ENCODE measurements around the gene TRIM3. TPM values are rescaled to one million over a fixed set of nuclear protein-coding genes. Genes with fewer than 3 reads are reported as not detected.

The TRIM3 gene
- total RNA-seq, 1 donor from 2014 or later: 13.7 TPM

DNA sequence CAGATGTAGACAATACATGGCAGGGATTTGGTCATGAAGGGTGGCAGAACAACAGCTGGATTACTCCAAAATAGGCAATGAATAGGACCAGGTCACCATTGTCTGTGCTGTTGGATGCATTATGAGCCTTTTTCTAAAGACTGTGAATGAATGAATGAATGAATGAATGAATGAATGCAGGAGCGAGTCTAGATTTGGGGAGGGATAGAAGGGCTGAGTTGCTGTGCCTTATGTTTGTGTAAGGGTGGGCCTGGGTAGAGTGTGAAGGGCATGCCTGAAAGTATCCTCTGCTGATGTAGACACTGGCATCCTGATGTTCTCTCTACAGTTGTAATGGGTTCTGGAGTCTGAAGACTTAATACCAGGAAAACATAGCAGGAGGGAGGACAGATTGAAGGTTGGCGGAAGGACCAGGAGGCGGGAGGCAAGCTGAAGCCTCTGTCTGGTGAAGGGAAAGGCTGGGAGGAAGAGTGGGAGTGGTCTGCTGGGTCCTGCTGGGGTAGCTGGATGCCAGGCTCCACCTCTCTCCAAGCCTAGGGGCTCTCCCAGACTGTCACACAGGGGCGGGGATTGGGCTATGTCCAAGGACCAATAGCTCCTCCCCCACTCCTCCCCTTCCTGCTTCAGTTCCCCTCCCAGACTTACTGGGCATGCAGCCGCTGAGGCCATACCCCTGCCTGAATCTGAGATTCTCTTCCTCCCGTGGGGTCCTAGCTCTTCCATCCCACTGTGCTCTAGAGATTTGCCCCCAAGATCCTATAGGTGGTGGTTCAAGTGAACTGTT, 4.8 kb downstream of the TRIM3 start:
- DNase-seq (ENCODE audit: low read depth): peak; percentile 53
- peaks cover 1% of the 10 kb centered on the region for H3K36me3 ChIP-seq (ENCODE audit: control insufficient read depth, insufficient read depth, low read length)

DNA sequence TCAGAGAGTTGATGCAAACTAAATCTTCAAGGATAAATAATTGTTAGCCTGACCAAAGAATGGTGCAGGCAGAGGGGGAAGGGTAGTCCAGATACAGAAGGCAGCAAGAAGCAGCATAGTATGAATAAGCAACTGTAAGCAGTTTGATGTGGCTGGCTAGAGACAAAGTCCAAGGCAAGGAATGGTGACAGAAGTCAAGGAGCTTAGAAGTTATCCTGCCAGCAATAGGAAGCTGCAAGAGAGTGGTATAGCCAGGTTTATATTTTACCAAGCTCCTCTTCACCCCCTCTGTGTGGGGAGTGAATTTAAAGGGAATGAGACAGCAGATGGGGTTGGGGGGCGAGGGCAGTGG, 14.7 kb downstream of the TRIM3 start:
- Histone ChIP-seq H3K4me3 (ENCODE audit: low read depth, low read length) (no peak overlapping the region), H3K36me3 (ENCODE audit: control insufficient read depth, insufficient read depth, low read length) (no peaks in the 10 kb centered on the region), H3K27me3 (ENCODE audit: control insufficient read depth, insufficient read depth, low read length) (no peaks in the 10 kb centered on the region)
- TF ChIP-seq, protein P1, sequence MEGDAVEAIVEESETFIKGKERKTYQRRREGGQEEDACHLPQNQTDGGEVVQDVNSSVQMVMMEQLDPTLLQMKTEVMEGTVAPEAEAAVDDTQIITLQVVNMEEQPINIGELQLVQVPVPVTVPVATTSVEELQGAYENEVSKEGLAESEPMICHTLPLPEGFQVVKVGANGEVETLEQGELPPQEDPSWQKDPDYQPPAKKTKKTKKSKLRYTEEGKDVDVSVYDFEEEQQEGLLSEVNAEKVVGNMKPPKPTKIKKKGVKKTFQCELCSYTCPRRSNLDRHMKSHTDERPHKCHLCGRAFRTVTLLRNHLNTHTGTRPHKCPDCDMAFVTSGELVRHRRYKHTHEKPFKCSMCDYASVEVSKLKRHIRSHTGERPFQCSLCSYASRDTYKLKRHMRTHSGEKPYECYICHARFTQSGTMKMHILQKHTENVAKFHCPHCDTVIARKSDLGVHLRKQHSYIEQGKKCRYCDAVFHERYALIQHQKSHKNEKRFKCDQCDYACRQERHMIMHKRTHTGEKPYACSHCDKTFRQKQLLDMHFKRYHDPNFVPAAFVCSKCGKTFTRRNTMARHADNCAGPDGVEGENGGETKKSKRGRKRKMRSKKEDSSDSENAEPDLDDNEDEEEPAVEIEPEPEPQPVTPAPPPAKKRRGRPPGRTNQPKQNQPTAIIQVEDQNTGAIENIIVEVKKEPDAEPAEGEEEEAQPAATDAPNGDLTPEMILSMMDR (IDR thresholded peaks at IDR 0.05; ENCODE audit: insufficient read depth, low read length, poor library complexity, severe bottlenecking): no peak
- DNase-seq (ENCODE audit: low read depth): no peak

More for the DNA sequence above, 4.8 kb downstream of the TRIM3 start:
- H3K4me3 ChIP-seq (ENCODE audit: low read depth, low read length): no peak overlapping the region
- no peaks in the 10 kb centered on the region for H3K27me3 ChIP-seq (ENCODE audit: control insufficient read depth, insufficient read depth, low read length)
- TF ChIP-seq, protein P1 (IDR thresholded peaks at IDR 0.05; ENCODE audit: insufficient read depth, low read length, poor library complexity, severe bottlenecking): no peak

DNA sequence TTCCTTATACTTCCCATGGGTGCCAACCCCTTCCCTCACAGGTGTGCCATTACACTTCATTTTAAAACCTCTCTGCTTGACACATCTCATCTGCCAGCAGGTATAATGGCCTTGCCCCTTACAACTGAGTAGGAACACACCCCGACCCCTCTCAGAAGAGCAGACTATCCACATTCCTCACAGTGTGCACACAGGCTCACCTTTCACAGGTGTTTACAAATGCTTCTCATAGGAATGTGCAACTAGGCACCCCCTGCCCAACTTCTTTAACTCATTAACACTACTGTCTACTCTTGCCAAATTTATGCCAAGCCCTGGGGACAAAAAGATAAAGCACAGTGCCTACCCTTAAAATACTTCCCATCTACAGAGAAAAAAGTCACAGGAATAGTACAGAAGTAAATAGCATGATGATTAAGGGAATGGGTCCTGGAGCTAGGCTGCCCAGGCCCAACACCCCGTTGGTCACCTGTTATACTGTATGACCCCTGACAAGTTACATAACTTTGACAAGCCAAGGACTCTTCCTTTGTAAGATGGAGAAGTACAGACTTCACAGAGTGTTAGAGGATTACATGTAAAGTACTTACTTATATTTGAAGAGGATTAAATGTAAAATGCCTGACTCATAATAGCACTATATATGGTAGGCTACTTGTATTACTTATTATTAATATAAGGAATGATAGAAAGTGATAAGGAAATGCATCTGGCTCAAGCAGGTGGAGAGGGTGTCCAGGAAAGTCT, 15.2 kb downstream of the TRIM3 start:
- Histone ChIP-seq H3K27me3 (ENCODE audit: control insufficient read depth, insufficient read depth, low read length) (no peaks in the 10 kb centered on the region), H3K36me3 (ENCODE audit: control insufficient read depth, insufficient read depth, low read length) (no peaks in the 10 kb centered on the region), H3K4me3 (ENCODE audit: low read depth, low read length) (no peak overlapping the region)
- TF ChIP-seq, protein P1 (IDR thresholded peaks at IDR 0.05; ENCODE audit: insufficient read depth, low read length, poor library complexity, severe bottlenecking): no peak
- DNase-seq (ENCODE audit: low read depth): no peak

DNA sequence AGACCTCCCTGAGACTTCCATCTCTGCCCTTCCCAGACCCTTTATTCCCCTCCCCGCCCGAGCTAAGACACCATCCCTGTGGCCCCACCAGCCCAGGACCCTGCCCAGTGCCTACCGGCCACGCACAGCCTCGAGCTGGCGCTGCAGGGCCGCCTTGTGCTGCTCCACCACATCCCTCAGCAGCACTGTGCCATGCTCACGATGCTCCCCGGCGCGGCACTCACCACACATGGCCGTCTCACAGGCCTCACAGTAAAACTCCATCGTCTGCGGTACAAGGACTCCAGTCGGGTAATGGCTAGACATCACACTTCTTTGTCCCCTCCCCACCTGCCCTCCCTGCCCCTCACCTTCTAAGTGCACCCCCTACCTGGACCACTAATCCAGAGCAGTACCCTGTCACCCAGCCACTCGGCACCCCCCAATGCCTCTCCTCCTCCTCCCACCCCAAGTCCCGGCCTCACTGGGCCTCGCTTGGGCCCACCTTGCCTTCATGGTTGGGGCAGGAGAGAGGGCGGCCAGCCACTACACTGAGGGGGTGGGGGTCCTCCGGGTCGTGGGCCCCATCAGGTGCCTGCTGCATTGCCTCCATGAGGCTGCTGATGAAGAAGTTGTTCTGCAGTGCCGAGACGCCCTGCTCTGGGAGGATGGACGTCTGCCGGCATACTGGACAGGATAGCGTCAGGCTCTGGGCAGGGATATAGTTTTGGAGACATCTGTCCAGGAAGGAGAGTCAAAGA, 16.0 kb downstream of the TRIM3 start:
- Histone ChIP-seq H3K27me3 (ENCODE audit: control insufficient read depth, insufficient read depth, low read length) (no peaks in the 10 kb centered on the region), H3K36me3 (ENCODE audit: control insufficient read depth, insufficient read depth, low read length) (no peaks in the 10 kb centered on the region), H3K4me3 (ENCODE audit: low read depth, low read length) (no peak overlapping the region)
- DNase-seq (ENCODE audit: low read depth): no peak
- TF ChIP-seq, protein P1 (IDR thresholded peaks at IDR 0.05; ENCODE audit: insufficient read depth, low read length, poor library complexity, severe bottlenecking): no peak

DNA sequence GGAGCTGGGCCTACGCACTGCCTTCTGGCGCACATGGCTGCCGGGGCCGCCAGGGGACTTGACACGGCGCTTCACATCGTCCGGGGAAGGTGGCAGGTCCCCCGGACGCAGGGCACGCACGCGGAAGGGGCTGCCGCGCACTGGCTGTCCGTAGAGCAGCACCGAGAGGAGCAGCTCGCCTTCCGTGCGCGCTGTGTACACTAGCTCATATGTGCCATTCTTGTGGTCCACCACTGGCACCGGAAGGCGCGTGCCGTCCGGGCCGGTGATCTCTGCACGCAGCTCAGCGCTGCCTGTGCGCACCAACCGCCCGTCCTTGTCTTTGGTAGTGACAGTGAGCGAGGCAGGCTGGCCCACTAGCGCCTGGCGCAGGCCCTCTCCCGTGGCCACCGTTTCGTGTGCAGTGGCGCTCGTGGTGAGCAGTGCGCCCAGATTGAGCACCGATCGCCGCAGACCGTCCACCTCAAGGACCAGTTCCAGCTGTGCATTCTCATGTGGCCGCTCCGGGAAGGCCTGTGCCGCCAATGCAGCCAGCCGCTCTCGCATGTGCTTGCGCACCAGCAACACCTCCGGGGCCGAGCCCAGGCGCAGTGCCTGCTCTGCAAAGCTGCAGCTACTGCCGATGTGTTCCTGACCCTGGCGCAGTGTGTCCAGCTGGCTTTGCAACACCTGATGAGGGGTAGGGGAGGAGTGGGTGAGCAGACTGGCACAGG, 17.2 kb downstream of the TRIM3 start:
- H3K4me3 ChIP-seq (ENCODE audit: low read depth, low read length): no peak overlapping the region
- TF ChIP-seq, protein P1 (IDR thresholded peaks at IDR 0.05; ENCODE audit: insufficient read depth, low read length, poor library complexity, severe bottlenecking): no peak
- no peaks in the 10 kb centered on the region for H3K36me3 ChIP-seq (ENCODE audit: control insufficient read depth, insufficient read depth, low read length)
- no peak for DNase-seq (ENCODE audit: low read depth)
- H3K27me3 ChIP-seq (ENCODE audit: control insufficient read depth, insufficient read depth, low read length): no peaks in the 10 kb centered on the region

All from kidney epithelial cell (primary cell).